ENCODE data around the gene SYNPR.

Gene SYNPR

DNA sequence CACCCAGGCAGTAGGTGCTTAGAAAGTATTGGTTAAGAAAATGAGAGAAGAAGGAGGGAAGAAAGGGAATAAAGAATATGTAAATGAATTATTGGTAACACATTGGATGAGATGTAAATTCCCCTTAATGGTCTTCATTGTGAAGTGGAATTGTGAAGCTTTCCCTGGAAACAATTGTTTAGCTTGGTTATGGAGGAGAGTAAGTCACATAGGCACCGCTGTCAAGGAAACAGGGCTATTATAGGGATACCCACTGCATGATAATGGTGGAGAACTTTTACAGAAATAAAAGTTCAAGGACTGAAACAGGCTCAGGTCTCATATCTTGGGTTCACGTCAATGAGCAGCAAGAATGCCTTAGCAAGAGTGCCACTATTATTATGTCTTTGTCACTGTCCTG lies 9.5 kb downstream of the SYNPR start:
- TF ChIP-seq PPARA (CRISPR knock-in tag; IDR thresholded peaks at IDR 0.05; ENCODE audit: borderline replicate concordance), result no peak
- TF ChIP-seq OSR1 (CRISPR knock-in tag; IDR thresholded peaks at IDR 0.05), result no peak
- no peak for TF ChIP-seq ZFP3 (CRISPR knock-in tag; IDR thresholded peaks at IDR 0.05)
- no peak for ATAC-seq

DNA sequence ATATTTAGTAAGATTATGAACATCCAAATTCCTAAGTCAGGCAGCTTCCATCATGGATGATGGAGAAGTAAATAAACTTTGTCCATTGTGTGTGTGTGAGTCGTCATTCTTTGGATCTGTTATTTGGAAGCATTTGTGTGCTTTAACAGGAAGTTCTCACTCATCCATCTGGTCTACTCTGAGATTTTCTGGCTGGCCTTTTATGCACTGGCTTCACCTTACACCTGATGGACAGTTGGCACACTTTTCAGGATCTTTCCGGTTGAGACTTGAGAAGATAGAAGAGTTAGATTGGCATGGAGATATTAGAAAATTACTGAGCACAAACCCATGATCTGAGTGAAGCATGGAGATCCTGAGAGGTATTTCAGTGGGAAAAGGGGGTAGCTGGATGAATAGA lies 12.6 kb downstream of the SYNPR start:
- no peak for ATAC-seq
- TF ChIP-seq ZNF565 (CRISPR knock-in tag; conservative IDR thresholded peaks at IDR 0.05; ENCODE audit: low read depth) (no peak), SNAI2 (CRISPR knock-in tag; IDR thresholded peaks at IDR 0.05) (no peak), BACH2 (CRISPR knock-in tag; IDR thresholded peaks at IDR 0.05; ENCODE audit: borderline replicate concordance) (no peak), CSDC2 (CRISPR knock-in tag; IDR thresholded peaks at IDR 0.05) (no peak), ZNF8 (CRISPR knock-in tag; IDR thresholded peaks at IDR 0.05) (no peak)
- TF ChIP-seq, protein P1, sequence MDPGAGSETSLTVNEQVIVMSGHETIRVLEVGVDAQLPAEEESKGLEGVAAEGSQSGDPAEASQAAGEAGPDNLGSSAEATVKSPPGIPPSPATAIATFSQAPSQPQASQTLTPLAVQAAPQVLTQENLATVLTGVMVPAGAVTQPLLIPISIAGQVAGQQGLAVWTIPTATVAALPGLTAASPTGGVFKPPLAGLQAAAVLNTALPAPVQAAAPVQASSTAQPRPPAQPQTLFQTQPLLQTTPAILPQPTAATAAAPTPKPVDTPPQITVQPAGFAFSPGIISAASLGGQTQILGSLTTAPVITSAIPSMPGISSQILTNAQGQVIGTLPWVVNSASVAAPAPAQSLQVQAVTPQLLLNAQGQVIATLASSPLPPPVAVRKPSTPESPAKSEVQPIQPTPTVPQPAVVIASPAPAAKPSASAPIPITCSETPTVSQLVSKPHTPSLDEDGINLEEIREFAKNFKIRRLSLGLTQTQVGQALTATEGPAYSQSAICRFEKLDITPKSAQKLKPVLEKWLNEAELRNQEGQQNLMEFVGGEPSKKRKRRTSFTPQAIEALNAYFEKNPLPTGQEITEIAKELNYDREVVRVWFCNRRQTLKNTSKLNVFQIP (CRISPR knock-in tag; IDR thresholded peaks at IDR 0.05; ENCODE audit: borderline replicate concordance, low read depth), result no peak

DNA sequence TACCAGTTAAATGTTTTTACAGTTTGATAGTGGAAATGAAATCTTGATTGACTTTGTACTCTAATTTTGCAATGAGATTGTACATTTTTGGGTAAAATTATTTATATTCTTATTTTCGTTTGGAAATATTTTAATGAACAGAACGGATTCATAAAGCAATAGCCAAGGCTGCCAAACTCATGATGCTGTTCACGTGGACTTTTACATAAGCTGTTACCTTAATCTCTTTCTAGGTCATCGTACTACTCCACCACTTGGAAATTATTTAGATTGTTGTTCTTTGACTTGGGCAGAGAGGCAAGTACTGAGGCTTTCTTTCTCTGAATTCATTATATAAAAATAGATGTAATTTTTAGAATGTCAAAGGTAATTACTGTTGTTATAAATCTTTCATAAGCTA lies 16.2 kb downstream of the SYNPR start:
- ATAC-seq, result no peak

DNA sequence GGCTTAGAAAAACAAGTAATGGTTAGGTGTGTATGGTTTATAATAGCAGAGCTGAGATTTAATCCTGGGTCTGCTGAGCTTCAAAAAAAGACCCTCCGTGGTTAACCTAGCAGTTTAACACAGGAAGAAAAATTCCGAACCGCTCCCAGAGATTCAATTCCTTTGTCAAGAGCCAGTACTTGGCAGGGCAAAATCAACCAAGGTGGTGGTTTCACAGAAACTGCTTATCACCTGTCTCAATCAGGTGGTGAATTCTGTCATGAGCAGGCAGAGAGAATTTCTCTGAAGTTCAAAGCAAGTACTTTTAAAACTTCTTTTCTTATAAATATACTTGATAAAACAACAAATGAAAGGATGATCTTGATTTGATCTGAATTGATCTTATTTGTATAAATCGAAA lies 17.2 kb downstream of the SYNPR start:
- no peak for ATAC-seq
- no peak for TF ChIP-seq SNAI2 (CRISPR knock-in tag; IDR thresholded peaks at IDR 0.05)
- TF ChIP-seq ZNF8 (CRISPR knock-in tag; IDR thresholded peaks at IDR 0.05), result no peak
- no peak for TF ChIP-seq ZFP3 (CRISPR knock-in tag; IDR thresholded peaks at IDR 0.05)
- TF ChIP-seq TOX (CRISPR knock-in tag; IDR thresholded peaks at IDR 0.05; ENCODE audit: borderline replicate concordance), result no peak
- TF ChIP-seq TCF4 (CRISPR knock-in tag; IDR thresholded peaks at IDR 0.05; ENCODE audit: borderline replicate concordance), result no peak
- no peak for TF ChIP-seq ZFP30 (CRISPR knock-in tag; IDR thresholded peaks at IDR 0.05)
- TF ChIP-seq BACH2 (CRISPR knock-in tag; IDR thresholded peaks at IDR 0.05; ENCODE audit: borderline replicate concordance), result no peak
- no peak for TF ChIP-seq ZNF565 (CRISPR knock-in tag; conservative IDR thresholded peaks at IDR 0.05; ENCODE audit: low read depth)
- TF ChIP-seq ESRRG (CRISPR knock-in tag; IDR thresholded peaks at IDR 0.05), result no peak
- no peak for TF ChIP-seq GLIS3 (CRISPR knock-in tag; IDR thresholded peaks at IDR 0.05)
- no peak for TF ChIP-seq ZNF70 (CRISPR knock-in tag; IDR thresholded peaks at IDR 0.05)
- TF ChIP-seq, protein P2, sequence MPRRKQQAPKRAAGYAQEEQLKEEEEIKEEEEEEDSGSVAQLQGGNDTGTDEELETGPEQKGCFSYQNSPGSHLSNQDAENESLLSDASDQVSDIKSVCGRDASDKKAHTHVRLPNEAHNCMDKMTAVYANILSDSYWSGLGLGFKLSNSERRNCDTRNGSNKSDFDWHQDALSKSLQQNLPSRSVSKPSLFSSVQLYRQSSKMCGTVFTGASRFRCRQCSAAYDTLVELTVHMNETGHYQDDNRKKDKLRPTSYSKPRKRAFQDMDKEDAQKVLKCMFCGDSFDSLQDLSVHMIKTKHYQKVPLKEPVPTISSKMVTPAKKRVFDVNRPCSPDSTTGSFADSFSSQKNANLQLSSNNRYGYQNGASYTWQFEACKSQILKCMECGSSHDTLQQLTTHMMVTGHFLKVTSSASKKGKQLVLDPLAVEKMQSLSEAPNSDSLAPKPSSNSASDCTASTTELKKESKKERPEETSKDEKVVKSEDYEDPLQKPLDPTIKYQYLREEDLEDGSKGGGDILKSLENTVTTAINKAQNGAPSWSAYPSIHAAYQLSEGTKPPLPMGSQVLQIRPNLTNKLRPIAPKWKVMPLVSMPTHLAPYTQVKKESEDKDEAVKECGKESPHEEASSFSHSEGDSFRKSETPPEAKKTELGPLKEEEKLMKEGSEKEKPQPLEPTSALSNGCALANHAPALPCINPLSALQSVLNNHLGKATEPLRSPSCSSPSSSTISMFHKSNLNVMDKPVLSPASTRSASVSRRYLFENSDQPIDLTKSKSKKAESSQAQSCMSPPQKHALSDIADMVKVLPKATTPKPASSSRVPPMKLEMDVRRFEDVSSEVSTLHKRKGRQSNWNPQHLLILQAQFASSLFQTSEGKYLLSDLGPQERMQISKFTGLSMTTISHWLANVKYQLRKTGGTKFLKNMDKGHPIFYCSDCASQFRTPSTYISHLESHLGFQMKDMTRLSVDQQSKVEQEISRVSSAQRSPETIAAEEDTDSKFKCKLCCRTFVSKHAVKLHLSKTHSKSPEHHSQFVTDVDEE (CRISPR knock-in tag; IDR thresholded peaks at IDR 0.05), result no peak

More for the DNA sequence above, 16.2 kb downstream of the SYNPR start:
- TF ChIP-seq GLIS3 (CRISPR knock-in tag; IDR thresholded peaks at IDR 0.05) (no peak), ZFP30 (CRISPR knock-in tag; IDR thresholded peaks at IDR 0.05) (no peak), ESRRG (CRISPR knock-in tag; IDR thresholded peaks at IDR 0.05) (no peak), ZNF8 (CRISPR knock-in tag; IDR thresholded peaks at IDR 0.05) (no peak), ZFP3 (CRISPR knock-in tag; IDR thresholded peaks at IDR 0.05) (no peak), ISL1 (CRISPR knock-in tag; IDR thresholded peaks at IDR 0.05) (no peak), ZC3H10 (CRISPR knock-in tag; IDR thresholded peaks at IDR 0.05) (no peak), OSR1 (CRISPR knock-in tag; IDR thresholded peaks at IDR 0.05) (no peak), RARB (CRISPR knock-in tag; IDR thresholded peaks at IDR 0.05) (no peak)
- TF ChIP-seq, protein P1 (CRISPR knock-in tag; IDR thresholded peaks at IDR 0.05; ENCODE audit: borderline replicate concordance, low read depth), result no peak
- TF ChIP-seq, protein P2 (CRISPR knock-in tag; IDR thresholded peaks at IDR 0.05), result no peak
- TF ChIP-seq, protein P3, sequence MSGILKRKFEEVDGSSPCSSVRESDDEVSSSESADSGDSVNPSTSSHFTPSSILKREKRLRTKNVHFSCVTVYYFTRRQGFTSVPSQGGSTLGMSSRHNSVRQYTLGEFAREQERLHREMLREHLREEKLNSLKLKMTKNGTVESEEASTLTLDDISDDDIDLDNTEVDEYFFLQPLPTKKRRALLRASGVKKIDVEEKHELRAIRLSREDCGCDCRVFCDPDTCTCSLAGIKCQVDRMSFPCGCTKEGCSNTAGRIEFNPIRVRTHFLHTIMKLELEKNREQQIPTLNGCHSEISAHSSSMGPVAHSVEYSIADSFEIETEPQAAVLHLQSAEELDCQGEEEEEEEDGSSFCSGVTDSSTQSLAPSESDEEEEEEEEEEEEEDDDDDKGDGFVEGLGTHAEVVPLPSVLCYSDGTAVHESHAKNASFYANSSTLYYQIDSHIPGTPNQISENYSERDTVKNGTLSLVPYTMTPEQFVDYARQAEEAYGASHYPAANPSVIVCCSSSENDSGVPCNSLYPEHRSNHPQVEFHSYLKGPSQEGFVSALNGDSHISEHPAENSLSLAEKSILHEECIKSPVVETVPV (CRISPR knock-in tag; IDR thresholded peaks at IDR 0.05), result no peak
- TF ChIP-seq, protein P4, sequence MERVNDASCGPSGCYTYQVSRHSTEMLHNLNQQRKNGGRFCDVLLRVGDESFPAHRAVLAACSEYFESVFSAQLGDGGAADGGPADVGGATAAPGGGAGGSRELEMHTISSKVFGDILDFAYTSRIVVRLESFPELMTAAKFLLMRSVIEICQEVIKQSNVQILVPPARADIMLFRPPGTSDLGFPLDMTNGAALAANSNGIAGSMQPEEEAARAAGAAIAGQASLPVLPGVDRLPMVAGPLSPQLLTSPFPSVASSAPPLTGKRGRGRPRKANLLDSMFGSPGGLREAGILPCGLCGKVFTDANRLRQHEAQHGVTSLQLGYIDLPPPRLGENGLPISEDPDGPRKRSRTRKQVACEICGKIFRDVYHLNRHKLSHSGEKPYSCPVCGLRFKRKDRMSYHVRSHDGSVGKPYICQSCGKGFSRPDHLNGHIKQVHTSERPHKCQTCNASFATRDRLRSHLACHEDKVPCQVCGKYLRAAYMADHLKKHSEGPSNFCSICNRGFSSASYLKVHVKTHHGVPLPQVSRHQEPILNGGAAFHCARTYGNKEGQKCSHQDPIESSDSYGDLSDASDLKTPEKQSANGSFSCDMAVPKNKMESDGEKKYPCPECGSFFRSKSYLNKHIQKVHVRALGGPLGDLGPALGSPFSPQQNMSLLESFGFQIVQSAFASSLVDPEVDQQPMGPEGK (CRISPR knock-in tag; IDR thresholded peaks at IDR 0.05; ENCODE audit: borderline replicate concordance), result no peak

Measured in SK-N-SH treated with all-trans-retinoic acid at 6 μM for 48 hours (cell line).